Aorta (tissue), 5 donors: ENCODE measurements around the gene STX8. TPM values are rescaled to one million over a fixed set of nuclear protein-coding genes. Genes with fewer than 3 reads are reported as not detected.
"Not testable (repeated sequence)": the region's sequence is repeated elsewhere in the genome, so short reads cannot be mapped to it uniquely, and the experiment has no call there.

Experiments used
- ATAC-seq: fragments of 200-7000 bp; cut with Tn5 transposase; one replicate; pipeline ENCODE4 v1.9.1; 2022; ENCODE audit warnings: moderate library complexity; ENCODE audit not compliant: low FRiP score
- DNase-seq, 2 donors: peaks; one replicate each; pipeline ENCODE4 v3.0.0-alpha.2; 2020
- H3K27ac ChIP-seq, 2 donors: one replicate each; pipeline ENCODE4 v1.5.1; 2013; ENCODE audit warnings: low read length in 2 of 2, mild to moderate bottlenecking in 2 of 2, moderate library complexity in 2 of 2, control low read depth in 1 of 2, inconsistent platforms in 1 of 2, low read depth in 1 of 2
- H3K27me3 ChIP-seq, 2 donors: one replicate each; pipeline ENCODE4 v1.6.1; 2013; ENCODE audit warnings: control low read depth in 1 of 2, low read length in 1 of 2, mild to moderate bottlenecking in 1 of 2, moderate library complexity in 1 of 2; ENCODE audit not compliant: insufficient read depth in 2 of 2, control insufficient read depth in 1 of 2
- H3K36me3 ChIP-seq, 2 donors: one replicate each; pipeline ENCODE4 v1.6.1; 2013; ENCODE audit warnings: control low read depth in 1 of 2, low read length in 1 of 2, mild to moderate bottlenecking in 1 of 2; ENCODE audit not compliant: insufficient read depth in 2 of 2, control insufficient read depth in 1 of 2
- H3K4me1 ChIP-seq, 2 donors: one replicate each; pipeline ENCODE4 v1.6.1; 2013; ENCODE audit warnings: low read length in 2 of 2, control low read depth in 1 of 2, mild to moderate bottlenecking in 1 of 2, moderate library complexity in 1 of 2; ENCODE audit not compliant: insufficient read depth in 2 of 2, control insufficient read depth in 1 of 2
- H3K4me3 ChIP-seq, 2 donors: one replicate each; pipeline ENCODE4 v1.5.1; 2013; ENCODE audit warnings: low read length in 2 of 2, control low read depth in 1 of 2, mild to moderate bottlenecking in 1 of 2
- H3K9me3 ChIP-seq: one replicate; pipeline ENCODE4 v1.6.1; 2013; ENCODE audit warnings: mild to moderate bottlenecking, low read length; ENCODE audit not compliant: control insufficient read depth
- WGBS, 2 donors: extraction: QIAGEN DNeasy Blood & Tissue Kit; methylation state at CpG; one replicate each; pipeline ENCODE4 v1.1.7; 2013; 5-methylcytosine and 5-hydroxymethylcytosine counted together
- intact Hi-C, 2 donors: fragments of 100-400 bp; cut with DNase I; formaldehyde crosslinking; loops; one replicate each; pipeline versions ENCODE4 v1.14.2 to v1.15.0; 2022
- polyA plus RNA-seq, 2 donors: library from polyadenylated mRNA; stranded (reverse); fragments of 200-250 nt; gene quantifications; one replicate each; pipeline ENCODE4 v1.2.3, GENCODE V29; 2013
- total RNA-seq, 2 donors: library from RNA; stranded (reverse); fragmentation: NEBNext Ultra II Directional; extraction: Animal tissue kit (Norgen Biotek cat#: 25700); gene quantifications; one replicate each; pipeline ENCODE4 v1.2.1, GENCODE V29; 2021
- donor health status: healthy with polysubstance abuse.
- donor health status: Bipolar disorder and iron deficiency.
- donor health status: DM: no; HTN: no; CAD: no.
- donor health status: DM: no; HTN: no; CAD: no.
- donor health status: DM: yes; HTN: yes; CAD: no.

Gene STX8
- total and polyA plus RNA-seq, 4 donors: 57.4 to 108 (median 68.5) TPM

DNA sequence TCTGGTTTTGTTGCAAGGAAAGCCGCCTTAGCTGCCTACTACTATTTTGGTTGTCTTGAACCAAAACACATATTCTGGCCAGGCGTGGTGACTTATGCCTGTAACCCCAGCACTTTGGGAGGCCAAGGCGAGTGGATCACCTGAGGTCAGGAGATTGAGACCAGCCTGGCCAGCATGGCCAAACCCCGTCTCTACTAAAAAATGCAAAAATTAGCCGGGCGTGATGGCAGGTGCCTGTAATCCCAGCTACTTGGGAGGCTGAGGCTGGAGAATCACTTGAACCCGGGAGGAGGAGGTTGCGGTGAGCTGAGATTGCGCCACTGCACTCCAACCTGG is 318.0 kb downstream of the STX8 start:
- H3K4me1 ChIP-seq, H3K36me3 ChIP-seq, DNase-seq, H3K9me3 ChIP-seq, intact Hi-C loops, H3K27me3 ChIP-seq, H3K27ac ChIP-seq, ATAC-seq, H3K4me3 ChIP-seq: not testable (repeated sequence)
- WGBS, 2 donors: 94% methylated on average over 9 of the region's 9 CpGs

DNA sequence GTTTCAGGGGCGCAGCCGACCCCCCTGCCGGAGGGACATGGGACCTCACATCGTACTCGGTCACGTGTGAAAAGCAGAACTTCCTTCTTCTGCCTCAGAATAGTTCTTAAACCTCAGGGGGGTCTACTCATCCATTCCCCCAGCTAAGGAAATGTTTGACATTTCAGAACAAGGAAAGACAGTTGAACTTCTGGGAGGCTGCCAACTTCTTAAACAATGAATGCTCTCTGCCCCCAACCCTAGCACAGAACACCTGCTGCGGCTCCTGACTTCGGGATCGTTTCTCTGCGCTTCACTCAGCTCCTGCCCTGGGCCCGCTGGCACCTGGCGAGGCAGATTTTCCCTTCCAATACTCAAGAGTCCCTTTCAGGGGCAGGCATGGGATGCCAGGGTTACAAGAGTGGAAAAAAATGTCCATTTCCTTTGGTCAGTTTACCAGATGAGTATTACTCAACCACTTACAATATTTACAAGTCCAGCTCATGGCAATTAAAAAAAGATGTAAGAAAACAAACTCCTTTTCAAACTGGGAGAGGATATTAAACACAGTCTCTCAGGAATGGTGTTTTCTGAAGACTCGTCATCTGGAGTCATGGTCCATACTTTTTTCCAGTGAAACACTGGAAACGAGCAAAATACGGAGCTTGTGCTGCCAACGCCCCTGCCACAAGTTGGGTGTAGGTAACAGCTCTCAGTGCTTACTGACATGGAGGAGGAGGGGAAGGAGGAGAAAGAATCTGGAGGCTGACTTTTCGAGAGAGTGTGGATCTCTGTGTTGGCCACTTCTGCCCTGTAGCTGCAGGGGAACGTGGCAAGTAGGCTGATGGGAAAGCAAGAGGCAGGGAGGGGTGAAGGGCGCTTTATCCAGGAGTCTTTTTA is 318.6 kb downstream of the STX8 start:
- Histone ChIP-seq H3K4me1 (no peaks in the 10 kb centered on the region), H3K27me3 (no peaks in the 10 kb centered on the region), H3K4me3 (no peak overlapping the region), H3K36me3 (no peaks in the 10 kb centered on the region), H3K9me3 (no peaks in the 10 kb centered on the region), H3K27ac (no peak overlapping the region)
- ATAC-seq (no peak), DNase-seq (no peak)
- intact Hi-C loops: no loop called here
- 85 to 86% methylated on average over 19 of the region's 19 CpGs for WGBS, 2 donors

GRCh38 chr17:9256361-9256750 is 319.3 kb downstream of the STX8 start:
- H3K27me3 ChIP-seq: no peaks in the 10 kb centered on the region
- ATAC-seq: no peak
- H3K9me3 ChIP-seq: no peaks in the 10 kb centered on the region
- no peak overlapping the region for H3K27ac ChIP-seq
- intact Hi-C loops: no loop called here
- DNase-seq: no peak
- WGBS, 2 donors: 89 to 90% methylated on average over 6 of the region's 6 CpGs
- H3K4me1 ChIP-seq: no peaks in the 10 kb centered on the region
- no peak overlapping the region for H3K4me3 ChIP-seq
- no peaks in the 10 kb centered on the region for H3K36me3 ChIP-seq

- Histone ChIP-seq H3K4me1 (no peaks in the 10 kb centered on the region), H3K4me3 (no peak overlapping the region), H3K27me3 (no peaks in the 10 kb centered on the region), H3K9me3 (no peaks in the 10 kb centered on the region), H3K27ac (no peak overlapping the region), H3K36me3 (no peaks in the 10 kb centered on the region)
- no peak for ATAC-seq
- DNase-seq: no peak
- WGBS, 2 donors: 32% methylated on average over 6 of the region's 6 CpGs
- intact Hi-C loops: no loop called here
Measured at GRCh38 chr17:9255833-9256232, 319.8 kb downstream of the STX8 start.

- H3K4me1 ChIP-seq: no peaks in the 10 kb centered on the region
- no peak overlapping the region for H3K27ac ChIP-seq
- WGBS, 2 donors: 76 to 94% methylated on average over 2 of the region's 2 CpGs
- no peak for DNase-seq
- H3K36me3 ChIP-seq: no peaks in the 10 kb centered on the region
- H3K9me3 ChIP-seq: no peaks in the 10 kb centered on the region
- H3K4me3 ChIP-seq: no peak overlapping the region
- no peak for ATAC-seq
- H3K27me3 ChIP-seq: no peaks in the 10 kb centered on the region
- intact Hi-C loops: no loop called here
Measured at GRCh38 chr17:9254841-9255240, 320.8 kb downstream of the STX8 start.

DNA sequence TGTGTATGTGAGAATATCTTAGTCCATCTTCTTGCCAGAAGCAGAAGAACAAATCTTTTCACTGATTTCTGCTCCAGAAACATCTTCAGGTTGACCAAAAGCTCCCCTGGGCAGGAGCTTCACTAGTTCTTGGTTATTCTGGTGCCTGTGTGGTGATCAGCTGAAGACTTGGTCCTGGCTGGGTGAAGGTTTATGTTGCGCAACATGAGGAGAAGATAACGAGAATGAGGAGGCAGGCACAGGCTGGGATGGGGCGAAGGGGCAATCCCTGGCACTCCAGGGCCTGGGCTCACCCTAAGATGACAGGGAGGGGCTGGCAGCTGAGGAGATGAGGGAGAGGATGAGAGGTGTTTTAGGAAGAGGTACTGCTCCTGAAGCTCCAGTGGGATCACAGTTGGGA is 322.3 kb downstream of the STX8 start:
- Histone ChIP-seq H3K27me3 (no peaks in the 10 kb centered on the region), H3K9me3 (no peaks in the 10 kb centered on the region), H3K4me1 (no peaks in the 10 kb centered on the region), H3K27ac (no peak overlapping the region), H3K36me3 (no peaks in the 10 kb centered on the region), H3K4me3 (no peak overlapping the region)
- ATAC-seq: no peak
- no peak for DNase-seq
- 85 to 91% methylated on average over 3 of the region's 3 CpGs for WGBS, 2 donors
- intact Hi-C loops: no loop called here

GRCh38 chr17:9251273-9251672 is 324.3 kb downstream of the STX8 start:
- intact Hi-C loops: no loop called here
- H3K27ac ChIP-seq: no peak overlapping the region
- 78 to 79% methylated on average over 12 of the region's 12 CpGs for WGBS, 2 donors
- DNase-seq (no peak), ATAC-seq (no peak)
- no peaks in the 10 kb centered on the region for H3K4me1 ChIP-seq
- no peaks in the 10 kb centered on the region for H3K36me3 ChIP-seq
- H3K4me3 ChIP-seq: no peak overlapping the region
- H3K27me3 ChIP-seq: no peaks in the 10 kb centered on the region
- no peaks in the 10 kb centered on the region for H3K9me3 ChIP-seq

GRCh38 chr17:9249245-9249953 is 326.2 kb downstream of the STX8 start:
- H3K27ac ChIP-seq: no peak overlapping the region
- H3K9me3 ChIP-seq: no peaks in the 10 kb centered on the region
- DNase-seq (no peak), ATAC-seq (no peak)
- no peaks in the 10 kb centered on the region for H3K36me3 ChIP-seq
- 81 to 83% methylated on average over 21 of the region's 21 CpGs for WGBS, 2 donors
- no peak overlapping the region for H3K4me3 ChIP-seq
- intact Hi-C loops: no loop called here
- no peaks in the 10 kb centered on the region for H3K4me1 ChIP-seq
- H3K27me3 ChIP-seq: no peaks in the 10 kb centered on the region

DNA sequence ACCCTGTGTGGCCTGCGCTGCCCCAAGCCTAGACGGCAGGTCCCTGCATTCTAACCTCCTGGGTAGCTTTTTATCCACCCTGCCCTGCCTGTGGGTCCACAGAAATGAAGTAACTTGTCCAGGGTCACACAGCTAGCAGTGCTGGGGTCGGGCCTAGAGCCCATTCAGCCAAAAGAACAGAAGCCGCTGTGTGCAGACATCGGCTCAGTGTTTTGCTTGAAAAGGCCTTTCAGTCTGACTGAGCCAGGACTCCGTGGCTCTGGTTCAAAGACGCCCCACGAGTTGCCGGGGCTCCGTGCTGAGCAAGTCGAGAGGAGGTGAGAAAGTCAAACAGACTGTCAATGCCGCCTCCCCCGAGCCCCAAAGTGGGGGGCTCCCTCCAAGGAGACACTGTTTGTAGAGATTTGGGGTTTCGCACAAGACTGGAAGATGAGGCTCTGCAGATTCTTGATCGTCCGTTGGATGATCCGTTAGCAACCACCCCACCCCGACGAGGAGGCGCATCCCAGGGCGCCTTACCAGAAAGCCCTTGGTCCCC is 328.1 kb downstream of the STX8 start:
- H3K4me1 ChIP-seq: peaks cover 0 to 4% of the 10 kb centered on the region in 2 donors
- H3K36me3 ChIP-seq: no peaks in the 10 kb centered on the region
- no peak overlapping the region for H3K27ac ChIP-seq
- 65 to 71% methylated on average over 21 of the region's 21 CpGs for WGBS, 2 donors
- DNase-seq (peak in 1 of 2 donors; percentile 71), ATAC-seq (no peak)
- intact Hi-C loops: no loop called here
- no peaks in the 10 kb centered on the region for H3K9me3 ChIP-seq
- no peak overlapping the region for H3K4me3 ChIP-seq
- no peaks in the 10 kb centered on the region for H3K27me3 ChIP-seq
